IMR-90 (cell line): ENCODE data around the gene LAMA3.

Experiments
- CTCF ChIP-seq: conservative IDR thresholded peaks from 2 replicates; pipeline ENCODE4 v1.5.1; 2012; ENCODE audit warnings: mild to moderate bottlenecking, low read depth, low read length, improper control_type of control experiment
- POLR2A ChIP-seq: IDR thresholded peaks from 2 replicates; pipeline ENCODE4 v1.6.1; 2012; ENCODE audit warnings: mild to moderate bottlenecking, low read depth, low read length

- TF ChIP-seq CTCF (no peak), POLR2A (no peak)
These were observed 170.4 kb downstream of the LAMA3 start for GRCh38 chr18:23859466-23860336.
